NCI-H526 treated with DMSO at 0.1 percent for 48 hours (cell line): ENCODE measurements around the gene REPIN1.
A peak's percentile ranks its signal among the peaks of the same experiment; 100 is the strongest.
"Not testable (repeated sequence)": the region's sequence is repeated elsewhere in the genome, so short reads cannot be mapped to it uniquely, and the experiment has no call there.

ENCODE experiments used
- DNase-seq: peaks from one replicate; lab custom pipeline; 2025; lab: John Stamatoyannopoulos, UW

REPIN1 gene

GRCh38 chr7:150376560-150376959 lies 7.9 kb downstream of the REPIN1 start:
- DNase-seq = no peak

- no peak for DNase-seq
Measured at GRCh38 chr7:150377196-150377595, 8.6 kb downstream of the REPIN1 start.

- peak; percentile 63 for DNase-seq
Measured at GRCh38 chr7:150377635-150378034, 9.0 kb downstream of the REPIN1 start.

- peak; percentile 94 for DNase-seq
Measured at GRCh38 chr7:150378115-150378852, 9.7 kb downstream of the REPIN1 start.

GRCh38 chr7:150378853-150379440 lies 10.3 kb downstream of the REPIN1 start, which contains the start of gene ZNF775:
ZNF775 (plus strand) TSS chr7:150379330; CDS start chr7:150388471, 9,141 bp downstream.
- DNase-seq = peak; percentile 96

GRCh38 chr7:150379441-150380379 lies 11.1 kb downstream of the REPIN1 start:
- peak; percentile 77 for DNase-seq

GRCh38 chr7:150380463-150380862 lies 11.8 kb downstream of the REPIN1 start:
- no peak for DNase-seq

- DNase-seq = peak; percentile 45
Measured at GRCh38 chr7:150381096-150381495, 12.5 kb downstream of the REPIN1 start.

GRCh38 chr7:150381785-150382122 lies 13.1 kb downstream of the REPIN1 start:
- DNase-seq = no peak

- DNase-seq = peak; percentile 73
Measured at GRCh38 chr7:150382123-150382843, 13.7 kb downstream of the REPIN1 start.

GRCh38 chr7:150382844-150383225 lies 14.2 kb downstream of the REPIN1 start:
- DNase-seq = peak; percentile 99

GRCh38 chr7:150383710-150384397 lies 15.2 kb downstream of the REPIN1 start:
- DNase-seq = peak; percentile 99

GRCh38 chr7:150384406-150385301 lies 16.0 kb downstream of the REPIN1 start:
- no peak for DNase-seq

- DNase-seq = peak; percentile 59
Measured at GRCh38 chr7:150385302-150385723, 16.7 kb downstream of the REPIN1 start.

- DNase-seq = not testable (repeated sequence)
Measured at GRCh38 chr7:150385884-150386283, 17.3 kb downstream of the REPIN1 start.

- no peak for DNase-seq
Measured at GRCh38 chr7:150388306-150388705, 19.7 kb downstream of the REPIN1 start.

GRCh38 chr7:150388709-150389531 lies 20.3 kb downstream of the REPIN1 start:
- peak; percentile 42 for DNase-seq

- DNase-seq = no peak
Measured at GRCh38 chr7:150389532-150389816, 20.9 kb downstream of the REPIN1 start.

GRCh38 chr7:150390205-150390604 lies 21.6 kb downstream of the REPIN1 start:
- no peak for DNase-seq

- DNase-seq = no peak
Measured at GRCh38 chr7:150393325-150393724, 24.7 kb downstream of the REPIN1 start.
